ENCODE results near the gene IER3. TPM values are rescaled to one million over a fixed set of nuclear protein-coding genes. Genes with fewer than 3 reads are reported as not detected.

The IER3 gene
- total RNA-seq, 1 donor from 2014 or later = 55.5 TPM

DNA sequence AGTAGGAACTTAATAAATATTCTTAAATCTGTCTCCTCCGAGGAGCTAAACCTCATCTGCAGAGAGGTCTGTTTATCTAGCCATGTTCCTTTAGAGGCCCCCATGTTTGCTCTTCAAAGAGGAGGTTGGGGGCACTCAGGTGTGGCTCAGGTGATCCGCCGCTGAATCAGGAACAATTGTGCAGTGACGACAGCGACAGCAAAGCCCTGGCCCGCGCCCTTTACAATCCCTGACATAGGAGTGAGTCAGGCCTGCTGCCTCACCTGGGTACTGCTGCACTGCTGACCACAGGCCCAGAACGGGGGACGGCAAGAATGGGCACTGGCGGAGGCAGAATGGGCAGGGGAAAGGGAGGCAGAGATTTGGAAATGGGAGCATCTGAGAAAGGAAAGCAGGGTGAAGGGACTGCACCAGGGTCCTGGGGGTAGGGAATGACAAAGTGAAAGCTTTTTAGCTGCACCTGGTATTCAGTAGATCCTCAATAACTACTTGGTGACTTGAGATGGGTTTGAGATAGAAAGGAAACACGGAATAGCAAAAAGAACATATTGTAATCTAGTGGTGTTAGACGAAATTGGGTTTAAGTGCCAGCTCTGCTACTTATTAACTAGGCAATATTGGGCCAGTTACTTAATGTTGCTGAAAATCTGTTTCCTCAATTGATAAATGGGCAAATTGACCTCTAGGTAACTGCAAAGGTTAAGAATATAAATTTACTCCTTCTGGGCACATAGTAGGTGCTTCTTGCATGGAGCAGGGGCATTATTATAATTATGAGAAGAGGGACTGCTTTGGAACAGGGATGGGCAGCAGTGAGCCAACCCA, 5.4 kb upstream of the IER3 start:
- DNase-seq (ENCODE audit: low read depth) = no peak

DNA sequence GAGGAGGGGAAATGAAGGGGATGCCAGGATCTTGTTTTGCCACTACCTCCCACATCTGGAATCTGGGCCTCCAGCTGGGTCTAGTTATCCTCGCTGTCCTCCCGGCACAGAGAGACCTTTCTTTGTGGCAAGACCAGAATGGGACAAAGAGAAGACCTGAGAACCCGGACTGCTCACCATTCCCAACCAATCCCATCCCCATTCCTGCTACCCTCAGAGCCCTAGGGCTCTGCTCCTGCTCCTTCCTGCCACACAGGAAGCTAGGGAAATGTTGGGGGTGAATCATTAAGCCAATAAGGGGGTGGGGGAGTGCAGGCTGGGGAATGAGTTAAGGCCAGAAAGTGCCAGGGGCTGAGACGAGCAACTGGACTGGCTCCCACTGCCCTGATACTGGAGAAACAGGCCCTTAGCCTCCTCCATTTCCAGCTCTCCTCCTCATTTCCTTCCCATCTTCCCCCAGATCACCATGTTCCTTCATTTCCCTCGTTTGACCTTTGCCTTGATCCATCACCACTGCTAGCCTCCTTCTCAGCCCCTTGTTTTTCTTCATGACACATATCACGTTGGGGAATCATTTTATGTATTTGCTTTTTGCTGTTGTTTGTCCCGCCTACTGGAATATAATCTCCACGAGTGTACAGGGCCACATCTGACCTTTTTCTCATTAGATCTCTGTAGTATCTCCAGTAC, 4.6 kb upstream of the IER3 start:
- no peak for DNase-seq (ENCODE audit: low read depth)

DNA sequence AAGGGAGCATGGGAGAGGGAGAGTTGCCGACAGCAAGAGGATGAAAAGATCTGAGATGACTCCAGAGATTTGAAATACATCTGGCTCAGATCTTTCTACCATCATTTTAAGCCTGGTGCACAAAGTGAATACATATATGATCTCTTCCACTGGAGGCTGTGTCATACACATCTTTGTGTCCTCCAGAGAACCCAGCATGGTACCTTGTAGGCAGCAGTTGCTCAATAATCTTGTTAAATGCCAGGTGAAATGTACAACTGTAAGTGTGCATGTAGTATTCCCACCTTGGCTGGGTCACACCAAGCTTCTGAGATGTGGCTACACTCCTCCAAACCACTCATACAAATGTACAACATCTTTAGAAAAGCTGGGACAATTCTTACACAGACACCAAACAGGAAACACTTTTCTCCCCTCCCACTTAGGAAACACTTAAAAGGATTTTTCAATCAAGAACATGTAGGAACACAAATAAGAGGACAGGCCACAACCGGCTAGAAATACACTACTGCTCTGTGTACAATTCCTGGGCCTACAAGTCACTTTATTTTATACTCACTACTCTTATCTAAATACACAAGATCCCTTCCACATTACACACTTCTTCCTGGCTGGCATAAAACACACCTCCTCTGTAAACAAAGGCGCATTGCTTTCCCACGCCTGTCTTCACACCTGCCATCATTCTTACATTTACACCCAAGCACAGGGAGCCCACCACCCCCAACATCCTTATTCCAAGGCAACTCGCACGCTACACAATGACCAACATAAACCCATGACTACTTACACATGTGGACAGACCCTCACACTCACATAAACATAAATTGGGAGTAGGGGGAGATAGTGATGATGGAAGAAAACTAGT, 3.8 kb upstream of the IER3 start:
- DNase-seq (ENCODE audit: low read depth) = no peak

DNA sequence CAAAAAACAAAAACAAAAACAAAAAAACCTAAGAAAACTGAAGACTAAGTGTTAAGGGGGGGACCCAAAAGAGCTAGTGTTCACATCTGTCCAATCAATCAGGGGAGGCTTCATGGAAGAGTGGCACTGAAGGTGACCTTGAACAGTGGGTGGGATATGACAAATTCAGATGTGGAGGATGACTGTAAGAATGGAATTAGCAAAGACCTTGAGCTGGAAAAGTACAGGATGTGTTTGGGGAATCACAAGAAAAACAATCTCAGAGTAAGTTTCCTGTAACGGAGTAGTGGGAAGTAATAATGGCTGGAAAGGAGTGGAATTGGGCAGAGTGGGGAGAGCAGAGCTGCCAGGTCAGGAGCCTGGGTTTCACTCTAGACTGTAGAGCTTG, 2.9 kb upstream of the IER3 start:
- no peak for DNase-seq (ENCODE audit: low read depth)

DNA sequence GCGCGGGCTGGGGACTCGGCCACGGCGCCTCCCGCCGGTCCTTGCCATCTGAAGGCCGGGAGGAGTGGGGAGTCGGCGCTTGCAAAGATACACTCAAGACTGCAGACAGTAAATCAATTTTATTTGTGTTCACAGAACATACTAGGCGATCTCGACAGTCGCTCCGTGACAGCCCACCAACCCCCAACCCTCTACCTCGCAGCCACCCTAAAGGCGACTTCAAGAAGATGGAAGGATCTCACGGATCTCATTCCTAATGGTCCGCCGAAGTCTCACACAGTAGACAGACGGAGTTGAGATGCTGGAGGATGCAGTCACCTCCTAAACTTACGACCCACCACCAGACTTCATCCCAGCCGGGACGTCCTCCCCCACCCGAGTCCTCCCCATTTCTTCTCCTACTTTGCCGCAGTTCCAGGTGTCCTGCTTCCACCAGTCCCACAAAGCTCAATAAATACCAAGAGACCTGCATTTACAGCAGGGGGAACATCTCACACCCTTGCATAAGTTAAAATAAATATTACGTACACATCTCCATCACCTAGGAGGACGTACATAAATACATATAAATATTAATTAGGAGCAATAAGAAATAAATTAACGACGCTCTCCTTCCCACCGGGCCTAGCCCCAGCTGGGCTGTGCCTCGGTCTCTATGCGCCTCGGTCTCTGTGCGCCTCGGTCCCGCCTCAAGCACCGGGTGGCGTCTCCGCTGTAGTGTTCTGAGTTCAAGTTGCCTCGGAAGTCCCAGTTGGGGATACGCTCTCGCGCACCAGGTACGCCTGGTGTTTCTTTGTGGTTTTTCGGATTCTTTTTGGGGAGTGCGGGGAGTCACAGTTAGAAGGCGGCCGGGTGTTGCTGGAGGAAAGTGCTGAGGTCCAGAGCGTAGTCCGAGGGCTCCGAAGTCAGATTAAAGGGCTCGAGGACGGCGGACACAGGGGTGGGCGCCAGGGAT, 971 bp downstream of the IER3 start:
- peak; percentile 40 for DNase-seq (ENCODE audit: low read depth)

DNA sequence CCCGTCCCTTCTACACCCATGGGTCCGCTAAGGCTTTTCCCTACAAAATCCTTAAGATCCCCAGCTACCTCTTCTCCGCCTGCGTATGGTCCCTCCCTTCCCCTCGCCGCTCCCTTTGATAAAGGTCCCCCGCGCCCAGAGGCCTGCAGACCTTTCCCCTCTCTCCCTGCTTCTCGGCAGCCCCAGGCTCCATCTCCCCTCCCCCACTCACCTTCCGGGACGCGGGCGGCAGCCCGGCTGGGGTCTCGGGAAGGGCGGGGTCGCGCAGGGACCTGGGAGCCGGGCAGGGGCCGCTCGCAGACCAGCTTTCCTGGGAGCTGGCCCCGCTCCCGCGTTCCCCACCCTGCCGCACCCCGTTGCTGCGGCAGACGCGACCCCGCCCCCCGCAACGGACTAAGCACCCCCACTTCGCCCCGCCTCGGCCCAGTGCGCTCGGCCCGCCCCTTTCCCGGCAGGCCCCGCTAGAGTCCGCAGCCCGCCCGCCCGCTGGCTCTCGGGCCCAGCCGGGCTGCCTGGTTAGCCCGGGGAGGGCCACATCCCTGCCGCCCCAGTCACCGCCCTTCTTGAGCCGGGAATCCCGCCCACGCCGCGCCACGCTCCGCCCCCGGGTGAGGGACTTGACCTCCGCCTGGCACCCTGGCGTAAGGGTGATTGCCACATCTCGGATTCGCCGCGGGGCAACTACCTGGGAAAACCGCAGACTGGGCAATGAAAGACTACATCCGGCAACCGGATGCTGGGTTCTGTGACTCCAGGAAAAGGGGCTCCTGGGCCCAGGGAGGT, 1.8 kb downstream of the IER3 start, which contains the start of gene FLOT1:
FLOT1 (minus strand) TSS at position 372 of the 783 bp plus-strand sequence. CDS start 498 bp downstream, outside the sequence.
- DNase-seq (ENCODE audit: low read depth) = peak; percentile 97

DNA sequence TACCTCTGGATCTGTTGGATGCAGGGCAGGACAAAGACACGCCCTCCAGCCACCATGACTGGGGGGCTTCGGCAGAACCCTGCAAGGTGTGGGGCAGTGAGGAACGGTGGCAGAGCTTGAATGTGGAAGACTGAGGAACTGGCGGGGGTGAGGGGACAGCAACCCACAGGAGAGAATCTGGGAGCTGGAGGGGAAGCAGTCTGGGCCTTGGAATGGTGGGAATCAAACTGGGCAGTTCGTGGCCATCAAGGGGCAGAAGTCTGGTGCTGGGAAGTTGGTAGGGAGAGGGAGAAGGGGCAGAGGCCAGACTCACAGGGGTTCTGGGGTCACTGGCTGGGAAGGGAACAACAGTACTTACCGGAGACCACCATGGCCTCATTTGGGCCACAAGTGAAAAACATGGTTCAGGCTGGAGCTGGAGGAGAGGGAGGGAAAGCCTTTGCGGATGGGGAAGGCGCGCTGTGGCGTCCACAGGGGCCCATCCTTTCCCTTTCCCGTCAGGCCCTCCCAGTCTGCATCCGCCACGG, 2.5 kb downstream of the IER3 start:
- DNase-seq (ENCODE audit: low read depth) = no peak

DNA sequence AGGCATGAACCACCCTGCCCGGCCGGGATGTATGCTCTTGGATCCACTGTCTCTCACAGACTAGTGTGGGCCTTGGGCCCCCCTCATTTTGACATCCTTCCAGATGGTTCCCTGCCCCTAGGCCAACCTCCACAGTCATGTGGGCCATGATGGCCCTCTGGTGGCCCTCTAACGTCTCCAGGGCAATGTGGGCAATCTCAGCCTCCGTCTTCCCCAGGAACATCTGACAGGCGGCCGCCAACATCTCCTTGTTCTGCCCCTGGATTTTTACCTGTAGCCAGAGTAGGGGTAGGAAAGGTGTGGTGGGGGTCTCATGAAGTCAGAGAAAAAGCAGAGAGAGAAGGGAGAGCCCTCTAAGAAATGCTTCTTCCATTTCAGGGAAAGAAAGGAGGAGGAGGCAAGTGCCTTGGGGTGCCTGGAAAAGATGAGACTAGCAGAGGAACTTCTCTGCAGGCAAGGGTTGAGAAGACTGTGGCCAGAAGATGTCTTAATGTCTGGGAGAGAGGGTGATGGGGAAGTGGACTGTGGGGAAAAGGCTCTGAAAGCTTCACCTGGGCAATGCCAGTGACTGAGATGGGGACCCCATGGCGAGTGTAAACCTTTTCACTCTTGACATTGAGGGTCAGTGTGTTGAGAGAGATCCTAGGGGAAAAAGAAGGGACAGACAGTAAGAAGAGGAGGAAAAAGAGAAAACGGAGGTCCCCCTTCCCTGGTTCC, 3.1 kb downstream of the IER3 start:
- no peak for DNase-seq (ENCODE audit: low read depth)

DNA sequence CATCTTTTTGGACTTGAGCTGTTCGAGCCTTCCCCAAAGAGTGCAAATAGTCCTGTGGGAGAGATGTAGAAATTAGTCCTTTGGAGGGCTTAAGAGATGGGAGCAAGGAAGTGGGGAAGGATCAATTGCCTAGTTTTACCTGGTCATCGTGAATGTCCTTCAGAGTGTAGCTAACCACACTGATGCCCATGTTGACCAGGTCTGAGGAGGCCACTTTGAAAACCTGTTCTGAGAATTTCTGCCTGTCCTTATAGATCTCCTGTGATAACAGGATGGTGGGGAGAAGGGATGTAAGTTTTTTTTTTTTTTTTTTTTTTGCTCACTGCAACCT, 3.8 kb downstream of the IER3 start:
- DNase-seq (ENCODE audit: low read depth) = no peak

DNA sequence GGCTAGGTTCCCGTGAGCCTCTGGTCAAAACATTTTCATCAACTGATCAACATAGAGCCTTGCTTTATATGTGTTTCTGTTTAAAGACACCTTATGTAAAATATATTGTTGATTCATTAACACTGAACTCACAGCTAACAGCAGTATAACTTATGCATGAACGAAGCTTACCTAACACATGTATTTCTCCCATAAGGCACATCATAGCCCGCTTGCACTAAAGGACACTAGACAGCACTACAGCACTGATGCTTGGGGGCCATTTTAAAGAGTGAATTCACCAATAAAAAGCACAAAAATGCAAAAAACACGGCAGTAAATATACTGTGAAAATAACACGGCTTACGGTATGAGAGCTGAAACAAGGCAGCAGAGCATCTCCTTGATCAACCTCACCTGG, 5.8 kb downstream of the IER3 start:
- no peak for DNase-seq (ENCODE audit: low read depth)

DNA sequence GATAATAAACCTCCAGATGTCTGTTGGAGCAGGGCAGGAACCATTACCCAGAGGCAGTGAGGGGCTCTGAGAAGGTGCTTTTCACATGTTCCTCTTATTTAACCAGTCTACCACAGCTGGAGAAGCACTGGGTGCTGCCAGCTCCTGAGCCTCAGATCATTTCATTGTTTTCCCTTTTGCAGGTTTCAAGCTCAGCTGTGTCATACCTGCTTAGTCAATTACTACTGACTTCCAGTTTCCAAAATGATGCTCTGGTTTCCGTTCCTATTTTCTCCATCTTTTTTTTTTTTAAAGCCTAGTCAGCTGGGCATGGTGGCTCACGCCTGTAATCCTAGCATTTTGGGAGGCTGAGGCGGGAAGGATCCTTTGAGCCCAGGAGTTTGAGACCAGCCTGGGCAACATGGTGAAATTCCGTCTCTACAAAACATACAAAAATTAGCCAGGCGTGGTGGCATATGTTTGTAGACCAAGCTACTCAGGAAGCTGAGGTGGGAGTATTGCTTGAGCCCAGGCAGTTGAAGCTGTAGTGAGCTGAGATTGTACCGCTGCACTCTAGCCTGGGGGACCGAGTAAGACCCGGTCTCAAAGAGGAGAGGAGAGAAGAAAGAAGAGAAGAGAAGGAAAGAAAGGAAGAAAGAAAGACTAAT, 8.6 kb downstream of the IER3 start:
- no peak for DNase-seq (ENCODE audit: low read depth)

DNA sequence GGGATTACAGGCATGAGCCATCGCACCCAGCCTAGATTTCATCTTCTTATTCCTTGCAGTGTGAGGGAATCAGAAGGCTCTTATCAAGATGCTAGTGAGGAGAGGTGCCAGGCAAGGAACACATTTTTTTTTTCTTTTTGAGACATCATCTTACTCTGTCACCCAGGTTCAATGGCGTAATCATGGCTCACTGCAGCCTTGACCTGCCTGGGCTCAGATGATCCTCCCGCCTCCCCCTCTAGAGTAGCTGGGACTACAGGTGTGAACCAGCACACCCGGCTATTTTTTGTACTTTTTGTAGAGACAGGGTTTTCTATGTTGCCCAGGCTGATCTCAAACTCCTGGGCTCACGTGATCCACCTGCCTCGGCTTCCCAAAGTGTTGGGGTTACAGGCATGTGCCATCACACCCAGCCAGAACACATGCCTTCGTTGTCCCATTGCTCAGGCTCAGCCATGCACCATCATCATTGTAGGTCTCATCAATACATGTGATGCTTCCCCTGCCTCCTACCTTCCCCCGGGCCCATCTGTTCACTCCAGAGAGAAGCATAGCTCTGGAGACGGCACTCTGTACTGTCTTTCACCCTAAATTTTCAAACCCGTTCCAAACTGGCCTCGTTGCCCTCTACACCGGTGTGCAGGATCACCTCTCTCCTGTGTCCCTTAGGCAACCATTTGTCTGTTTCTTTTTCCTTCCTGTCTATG, 12.0 kb downstream of the IER3 start:
- DNase-seq (ENCODE audit: low read depth) = no peak

DNA sequence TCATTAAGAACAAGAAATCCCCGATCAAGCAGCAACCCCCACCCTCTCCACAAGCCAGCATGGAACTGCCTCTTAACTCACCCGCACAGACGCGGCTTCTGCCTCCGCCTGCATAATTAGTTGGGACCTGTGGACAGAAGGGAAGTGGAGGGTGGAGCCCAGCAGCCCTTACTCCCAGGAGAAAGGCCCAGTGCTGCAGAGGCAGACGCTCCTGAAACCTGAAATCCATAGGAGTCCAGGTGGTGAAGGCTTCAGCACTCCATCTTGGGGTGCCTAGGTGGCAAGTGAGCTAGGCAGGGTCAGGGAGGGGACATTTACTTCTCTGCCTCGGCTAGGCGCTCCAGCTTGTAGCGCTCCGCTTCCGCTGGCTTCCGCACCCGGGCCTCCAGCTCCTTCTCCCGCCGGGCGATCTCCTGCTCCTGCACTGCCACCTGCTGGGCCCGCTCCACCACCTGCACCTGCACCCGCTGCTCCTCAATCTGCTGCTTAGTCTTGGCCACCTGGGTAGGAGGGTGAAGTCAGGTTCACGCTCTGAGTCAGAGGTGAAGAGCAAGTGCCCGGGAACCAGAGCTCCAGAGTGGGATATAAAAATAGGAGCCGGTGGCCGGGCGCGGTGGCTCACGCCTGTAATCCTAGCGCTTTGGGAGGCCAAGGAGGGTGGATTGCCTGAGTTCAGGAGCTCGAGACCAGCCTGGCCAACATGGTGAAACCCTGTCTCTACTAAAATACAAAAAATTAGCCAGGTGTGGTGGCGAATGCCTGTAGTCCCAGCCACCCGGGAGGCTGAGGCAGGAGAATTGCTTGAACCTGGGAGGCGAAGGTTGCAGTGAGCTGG, 13.5 kb downstream of the IER3 start:
- DNase-seq (ENCODE audit: low read depth) = no peak

DNA sequence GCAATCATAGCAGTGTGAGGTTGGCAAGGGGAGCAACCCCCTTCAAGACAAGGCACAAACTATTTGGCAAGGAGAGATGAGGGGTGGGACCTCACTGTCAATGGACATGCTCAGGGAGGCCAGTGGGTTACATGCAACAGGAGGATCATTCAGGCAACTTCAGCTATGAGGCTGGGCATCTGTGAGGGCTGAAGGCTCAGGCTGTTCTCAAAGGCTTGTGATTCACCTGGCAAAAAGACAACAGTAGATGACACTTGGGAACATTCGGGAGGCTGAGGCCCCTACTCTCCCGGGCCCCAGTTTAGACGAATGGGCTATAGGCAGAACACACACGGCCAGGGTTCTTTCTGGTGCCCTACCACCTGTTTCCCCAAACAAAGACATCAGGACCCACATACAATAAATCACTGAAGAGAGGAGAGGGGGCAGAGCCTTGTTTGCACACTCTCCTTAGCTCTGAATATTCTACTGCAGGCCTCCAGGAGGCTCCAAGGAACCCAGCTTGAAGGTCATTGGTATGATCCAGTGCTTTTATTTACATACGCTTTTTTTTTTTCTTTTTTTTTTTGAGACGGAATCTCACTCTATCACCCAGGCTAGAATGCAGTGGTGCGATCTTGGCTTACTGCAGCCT, 16.3 kb downstream of the IER3 start:
- DNase-seq (ENCODE audit: low read depth) = no peak

DNA sequence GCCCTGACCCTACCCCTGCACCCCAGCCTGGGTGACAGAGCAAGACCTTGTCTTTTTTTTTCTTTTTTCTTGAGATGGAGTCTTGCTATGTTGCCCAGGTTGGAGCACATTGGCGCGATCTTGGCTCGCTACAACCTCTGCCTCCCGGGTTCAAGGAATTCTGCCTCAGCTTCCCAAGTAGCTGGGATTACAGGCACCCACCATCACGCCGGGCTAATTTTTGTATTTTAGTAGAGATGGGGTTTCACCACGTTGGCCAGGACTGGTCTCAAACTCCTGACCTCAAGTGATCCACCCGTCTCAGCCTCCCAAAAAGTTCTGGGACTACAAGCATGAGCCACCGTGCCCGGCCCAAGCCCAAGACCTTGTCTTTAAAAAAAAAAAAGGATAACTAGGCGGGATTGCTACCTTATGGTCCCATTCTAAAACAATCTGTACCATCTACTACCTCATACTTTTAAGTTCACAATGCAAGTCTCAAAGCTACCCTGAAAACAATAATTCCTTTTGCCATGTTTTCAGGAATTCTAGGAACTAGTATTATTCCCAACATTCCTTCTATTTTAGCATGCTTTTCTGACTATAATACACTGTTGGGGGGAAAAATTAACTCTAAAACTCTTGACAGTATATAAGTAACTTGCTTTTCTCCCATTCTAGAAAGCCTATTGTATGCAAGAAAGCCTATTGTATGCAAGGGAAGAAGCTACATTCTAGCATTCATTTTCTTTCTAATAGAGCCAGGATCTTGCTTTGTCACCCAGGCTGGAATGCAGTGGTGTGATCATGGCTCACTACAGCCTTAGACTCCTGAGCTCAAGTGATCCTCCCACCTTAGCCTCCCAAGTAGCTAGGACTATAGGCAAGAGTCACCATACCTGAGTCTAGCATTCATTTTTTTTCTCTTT, 17.6 kb downstream of the IER3 start:
- DNase-seq (ENCODE audit: low read depth) = no peak
